Mammary epithelial cell (primary cell): ENCODE results near the gene HOXA6.

ENCODE experiments used
- CTCF ChIP-seq, 2 donors: IDR thresholded peaks in 1 of 2; conservative IDR thresholded peaks in 1 of 2; 2 replicates each; pipeline ENCODE4 v1.5.1; 2011 to 2012; ENCODE audit warnings: inconsistent platforms in 2 of 2, low read length in 2 of 2, mild to moderate bottlenecking in 2 of 2, control low read depth in 1 of 2, low read depth in 1 of 2; ENCODE audit not compliant: insufficient read depth in 1 of 2; ENCODE audit errors: extremely low read depth in 1 of 2
- EZH2 ChIP-seq: IDR thresholded peaks from 2 replicates; pipeline ENCODE4 v1.6.1; 2012; ENCODE audit warnings: low read length, inconsistent platforms, borderline replicate concordance

- TF ChIP-seq CTCF (conservative IDR thresholded peaks at IDR 0.05 in 1 of 2, IDR thresholded peaks at IDR 0.05 in 1 of 2; ENCODE audit: extremely low read depth in 1 of 2, insufficient read depth in 1 of 2, low read depth in 1 of 2, low read length in 2 of 2), result no peak
- peak; percentile 37 for TF ChIP-seq EZH2
Measured at GRCh38 chr7:27185854-27186667, 38.5 kb upstream of the HOXA6 start.
